ENCODE data around the gene ELMOD1.

GRCh38 chr11:107660066-107660465 is 69.1 kb downstream of the ELMOD1 start:
- no peak for TF ChIP-seq POLR2AphosphoS5 (IDR thresholded peaks at IDR 0.05; ENCODE audit: low read depth, low read length)
- no peak for TF ChIP-seq REST (IDR thresholded peaks at IDR 0.05; ENCODE audit: insufficient read depth in 1 of 2, low read depth in 2 of 2, low read length in 2 of 2)
- TF ChIP-seq TAF1 (IDR thresholded peaks at IDR 0.05; ENCODE audit: borderline replicate concordance, insufficient read depth, low read length), result no peak
- no peak for TF ChIP-seq SIN3A (IDR thresholded peaks at IDR 0.05; ENCODE audit: borderline replicate concordance, insufficient read depth, low read length)
- no peak for TF ChIP-seq FOXP2 (optimal IDR thresholded peaks at IDR 0.05; ENCODE audit: borderline replicate concordance, extremely low read depth, extremely low read length, insufficient read depth)
